ENCODE measurements around the gene RASSF1.

RASSF1 gene

GRCh38 chr3:50365842-50366220 lies 25.2 kb upstream of the RASSF1 start:
- DNase-seq (ENCODE audit: low read depth in 3 of 3), result no peak

GRCh38 chr3:50365080-50365841 lies 24.6 kb upstream of the RASSF1 start:
- DNase-seq (ENCODE audit: low read depth in 3 of 3), result peak; percentile 87 to 91 (median 89)

DNA sequence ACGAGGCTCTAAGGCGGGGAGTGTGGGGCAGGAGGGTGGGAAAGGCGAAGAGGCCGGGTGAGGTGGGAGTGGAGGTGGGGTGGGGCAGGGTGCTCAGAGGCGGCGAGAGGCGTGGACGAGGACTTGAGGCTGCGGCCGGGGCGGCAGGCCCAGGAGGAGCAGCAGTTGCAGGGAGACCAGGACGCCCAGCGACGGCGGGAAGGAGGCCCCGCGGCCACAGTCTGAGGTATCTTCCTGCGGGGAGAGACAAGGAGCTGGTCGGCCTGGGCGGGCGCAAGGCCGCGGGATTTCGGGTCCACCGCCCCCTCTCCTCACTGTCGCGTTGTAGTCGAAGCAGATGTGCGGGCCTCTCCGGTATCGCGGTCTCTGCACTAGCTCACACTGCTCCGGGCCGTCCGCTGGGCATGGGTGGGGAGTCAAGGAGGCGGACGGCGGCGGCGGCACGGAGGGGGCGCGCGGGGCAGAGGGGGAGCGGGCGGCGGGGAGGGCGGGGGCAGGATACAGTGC lies 24.0 kb upstream of the RASSF1 start:
- DNase-seq (ENCODE audit: low read depth in 3 of 3), result no peak

GRCh38 chr3:50359760-50360110 lies 19.1 kb upstream of the RASSF1 start:
- no peak for DNase-seq (ENCODE audit: low read depth in 3 of 3)

GRCh38 chr3:50358911-50359759 lies 18.5 kb upstream of the RASSF1 start, which contains the start of gene TMEM115:
TSS of gene TMEM115 (minus strand) at chr3:50359521. CDS start at chr3:50359063, 458 bp downstream.
- DNase-seq (ENCODE audit: low read depth in 3 of 3), result peak; percentile 74 to 93 (median 91)

DNA sequence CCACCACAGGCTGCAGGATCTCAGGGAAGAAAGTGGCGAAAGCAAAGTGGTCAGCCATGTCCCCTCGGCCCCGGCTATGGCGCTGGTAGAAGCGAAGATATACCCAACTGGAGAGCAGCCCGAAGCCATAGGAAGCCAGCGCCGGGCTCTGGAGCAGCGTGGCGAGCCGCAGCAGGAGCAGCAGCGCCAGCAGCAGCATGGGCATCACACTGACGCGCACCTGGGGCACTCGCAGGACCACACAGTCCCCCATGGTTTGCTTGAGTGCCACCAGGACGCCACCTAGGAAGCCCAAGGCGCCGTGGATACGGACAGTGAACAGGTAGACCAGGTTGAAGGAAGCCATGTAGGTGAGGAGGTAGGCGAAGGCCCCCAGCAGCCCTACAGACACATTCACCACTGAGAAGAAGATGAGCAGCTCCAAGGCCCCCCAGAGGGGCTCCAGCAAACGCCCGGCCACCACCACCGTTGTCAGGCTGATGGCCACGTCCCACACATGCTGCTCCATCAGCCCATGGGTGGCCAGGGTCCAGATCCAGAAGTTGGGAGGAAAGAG lies 17.8 kb upstream of the RASSF1 start:
- DNase-seq (ENCODE audit: low read depth in 3 of 3), result no peak

GRCh38 chr3:50357481-50357880 lies 16.8 kb upstream of the RASSF1 start:
- no peak for DNase-seq (ENCODE audit: low read depth in 3 of 3)

DNA sequence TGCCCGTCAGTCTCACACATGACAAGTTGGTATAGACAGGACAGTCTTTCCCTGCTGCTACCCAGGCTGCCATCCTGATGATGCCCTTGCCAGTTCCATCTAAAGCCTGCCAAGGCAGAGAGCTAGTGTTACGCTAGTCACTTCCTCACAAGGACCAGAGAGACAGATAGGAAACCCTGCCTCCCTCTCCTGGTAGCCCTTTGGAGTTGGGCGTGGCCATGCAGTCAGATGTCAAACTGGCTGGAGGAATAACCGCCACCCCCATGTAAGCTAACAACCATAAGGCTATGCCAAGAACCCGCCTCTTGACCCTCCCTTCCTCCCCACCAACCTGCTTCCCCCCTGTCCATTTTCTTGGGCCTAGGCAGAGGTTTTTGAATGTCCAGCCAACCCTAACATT lies 15.9 kb upstream of the RASSF1 start:
- no peak for DNase-seq (ENCODE audit: low read depth in 3 of 3)

DNA sequence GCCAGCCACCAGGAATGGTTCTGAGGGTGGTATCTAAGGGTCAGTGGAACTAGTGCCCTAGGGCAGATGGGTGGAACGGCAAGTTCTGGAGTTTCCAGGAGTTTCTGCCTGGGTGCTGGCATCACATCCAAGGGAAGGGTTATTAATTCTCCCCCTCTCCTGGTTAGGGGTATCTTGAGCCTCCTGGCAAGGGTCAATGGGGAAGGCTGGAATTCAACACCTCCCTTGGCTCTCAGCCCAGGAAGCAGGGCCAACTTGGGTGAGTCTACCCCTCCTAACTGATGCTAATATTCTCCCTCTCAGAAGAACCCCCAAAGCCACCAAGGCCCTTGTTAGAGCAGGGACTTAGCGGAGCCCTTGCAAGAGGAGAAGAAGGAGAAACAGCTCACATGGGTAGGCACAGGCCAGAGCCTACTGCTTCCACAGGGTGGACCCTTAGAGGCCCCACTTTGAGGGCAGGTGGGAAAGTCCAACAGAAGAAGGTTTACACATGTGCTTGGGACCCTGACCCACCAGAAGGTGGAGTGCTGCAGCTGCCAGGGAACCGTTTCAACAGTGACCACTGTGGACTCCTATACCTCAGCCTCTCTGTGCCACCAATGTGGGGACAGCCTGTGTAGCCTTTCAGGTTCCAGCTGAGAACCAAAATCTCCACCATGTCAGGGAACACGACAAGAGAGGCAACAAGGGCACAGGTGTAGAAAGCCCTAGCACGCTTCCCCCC lies 15.4 kb upstream of the RASSF1 start:
- DNase-seq (ENCODE audit: low read depth in 3 of 3), result no peak

DNA sequence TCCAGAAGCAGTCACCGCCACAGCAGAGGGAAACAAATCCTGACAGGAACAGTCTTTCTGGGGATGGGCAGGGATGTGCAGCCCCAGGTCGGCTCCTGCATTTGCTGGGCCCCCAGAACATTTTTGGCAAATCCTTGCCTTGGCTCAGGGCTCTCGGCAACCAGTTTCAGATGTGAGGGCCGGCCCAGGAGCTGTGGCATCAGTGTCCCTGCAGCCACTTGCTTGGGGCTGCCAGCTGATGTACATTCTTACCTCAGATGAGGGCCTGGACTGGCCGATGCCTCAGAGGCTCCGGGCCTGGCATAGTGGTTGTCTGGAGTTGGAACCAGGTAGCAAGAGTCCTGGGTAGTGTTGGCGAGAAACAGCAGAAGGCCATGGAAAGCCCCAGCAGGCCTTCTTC lies 14.2 kb upstream of the RASSF1 start:
- no peak for DNase-seq (ENCODE audit: low read depth in 3 of 3)

DNA sequence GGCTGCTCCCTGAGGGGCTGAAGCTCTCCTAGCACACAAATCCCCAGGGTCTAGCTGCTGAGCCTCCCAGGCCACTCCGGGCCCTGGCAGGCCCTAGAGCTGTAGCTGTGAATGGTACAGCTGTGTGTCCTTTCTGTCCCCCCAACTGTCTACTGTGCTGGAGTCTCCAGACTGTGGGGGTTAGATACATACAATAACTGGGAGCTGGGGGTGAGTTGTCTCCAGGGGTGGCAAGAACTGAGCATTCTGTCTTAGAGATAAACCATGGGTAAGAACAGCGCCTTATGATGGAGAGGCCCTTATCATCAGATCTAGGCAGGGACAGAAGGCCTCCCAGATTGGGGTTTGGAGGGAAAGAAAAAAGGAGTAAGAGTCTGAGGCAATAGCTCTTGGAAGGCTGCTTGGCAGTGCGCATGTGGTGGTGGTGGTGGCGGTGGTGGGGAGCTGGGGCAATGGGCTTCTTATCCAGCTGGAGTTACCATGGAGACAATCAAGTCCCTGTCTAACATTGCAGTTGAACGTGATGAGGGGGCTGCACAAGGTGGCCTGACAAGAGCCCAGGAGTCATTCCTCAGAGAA lies 13.6 kb upstream of the RASSF1 start:
- DNase-seq (ENCODE audit: low read depth in 3 of 3), result no peak

GRCh38 chr3:50353245-50354004 lies 12.8 kb upstream of the RASSF1 start:
- no peak for DNase-seq (ENCODE audit: low read depth in 3 of 3)

GRCh38 chr3:50352781-50353180 lies 12.1 kb upstream of the RASSF1 start:
- DNase-seq (ENCODE audit: low read depth in 3 of 3), result no peak

- no peak for DNase-seq (ENCODE audit: low read depth in 3 of 3)
Measured at GRCh38 chr3:50351323-50351697, 10.7 kb upstream of the RASSF1 start.

DNA sequence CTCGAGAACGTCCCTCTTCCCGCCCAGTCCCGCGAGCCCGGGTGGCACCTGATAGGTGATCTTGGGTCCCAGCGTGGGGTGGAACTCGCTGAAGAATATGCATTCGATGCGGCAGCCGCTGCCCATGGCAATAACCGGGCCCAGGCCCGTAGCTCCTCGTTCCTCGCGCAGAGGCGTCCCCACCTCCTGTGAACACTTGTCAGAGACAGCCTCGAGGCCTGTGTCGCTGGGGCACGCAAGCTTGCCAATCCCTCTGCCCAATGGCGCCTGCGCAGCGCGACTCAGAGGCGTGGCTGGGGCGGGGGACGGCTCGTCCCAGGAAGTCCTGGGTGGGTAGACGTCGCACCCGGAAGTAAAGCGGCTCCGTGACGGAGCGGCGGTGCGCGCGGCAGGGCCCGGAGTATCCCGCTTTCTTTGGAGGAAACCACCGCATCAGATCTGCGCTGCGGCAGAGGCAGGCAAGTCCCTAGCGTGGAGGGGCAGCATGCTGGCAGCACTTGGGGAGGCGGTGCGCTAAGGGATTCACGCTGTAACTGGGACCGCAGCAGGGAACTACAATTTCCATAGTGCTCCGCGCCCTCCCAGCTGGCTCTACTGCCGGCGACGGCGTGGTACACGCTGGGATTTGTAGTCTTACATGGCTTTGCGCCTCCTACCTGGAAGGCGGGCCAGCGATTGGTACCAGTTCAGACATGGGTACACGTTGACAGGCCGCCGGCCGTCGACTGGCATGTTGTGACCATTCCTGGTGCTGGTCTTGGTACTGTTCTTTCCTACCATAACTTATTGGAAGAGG lies 10.1 kb upstream of the RASSF1 start, which contains the start of the genes CYB561D2 and NPRL2:
CYB561D2 (plus strand) TSS at position 336 of the 796 bp plus-strand sequence. CDS start 572 bp downstream, outside the sequence.
NPRL2 (minus strand) TSS at position 249 of the 796 bp plus-strand sequence; CDS start at position 126, 123 bp downstream.
- DNase-seq (ENCODE audit: low read depth in 3 of 3), result peak; percentile 98 to 99 (median 99)

- no peak for DNase-seq (ENCODE audit: low read depth in 3 of 3)
Measured at GRCh38 chr3:50350213-50350526, 9.5 kb upstream of the RASSF1 start.

DNA sequence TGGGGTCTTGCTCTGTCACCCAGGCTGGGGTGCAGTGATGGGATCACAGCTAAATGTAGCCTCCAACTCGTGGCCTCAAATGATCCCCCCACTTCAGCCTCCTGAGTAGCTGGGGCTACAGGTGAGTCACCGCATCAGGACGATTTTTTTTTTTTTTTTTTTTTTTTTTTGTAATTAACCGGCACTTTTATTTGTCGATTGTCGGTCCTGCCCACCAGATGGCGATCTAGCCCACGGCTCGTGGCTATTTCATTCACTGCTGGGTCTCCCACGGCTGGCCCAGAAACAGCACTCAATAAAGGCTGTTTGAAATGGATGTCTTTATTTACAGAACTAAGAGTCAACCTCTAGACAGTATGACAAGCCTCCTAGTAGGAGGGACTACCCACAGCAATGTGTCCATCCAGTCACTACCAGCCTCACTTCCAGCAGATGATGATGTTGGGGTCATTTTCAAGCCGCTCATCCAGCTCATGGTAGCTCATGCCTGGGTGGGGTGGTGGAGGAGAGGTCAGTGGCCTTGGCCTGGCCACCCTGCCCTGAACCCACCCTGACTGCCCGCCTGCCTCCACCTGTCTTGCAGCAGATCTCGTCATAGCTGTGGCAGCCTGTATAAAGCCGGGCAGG lies 6.7 kb upstream of the RASSF1 start:
- peak in 2 of 3 experiments; percentile 64 to 66 for DNase-seq (ENCODE audit: low read depth in 3 of 3)

DNA sequence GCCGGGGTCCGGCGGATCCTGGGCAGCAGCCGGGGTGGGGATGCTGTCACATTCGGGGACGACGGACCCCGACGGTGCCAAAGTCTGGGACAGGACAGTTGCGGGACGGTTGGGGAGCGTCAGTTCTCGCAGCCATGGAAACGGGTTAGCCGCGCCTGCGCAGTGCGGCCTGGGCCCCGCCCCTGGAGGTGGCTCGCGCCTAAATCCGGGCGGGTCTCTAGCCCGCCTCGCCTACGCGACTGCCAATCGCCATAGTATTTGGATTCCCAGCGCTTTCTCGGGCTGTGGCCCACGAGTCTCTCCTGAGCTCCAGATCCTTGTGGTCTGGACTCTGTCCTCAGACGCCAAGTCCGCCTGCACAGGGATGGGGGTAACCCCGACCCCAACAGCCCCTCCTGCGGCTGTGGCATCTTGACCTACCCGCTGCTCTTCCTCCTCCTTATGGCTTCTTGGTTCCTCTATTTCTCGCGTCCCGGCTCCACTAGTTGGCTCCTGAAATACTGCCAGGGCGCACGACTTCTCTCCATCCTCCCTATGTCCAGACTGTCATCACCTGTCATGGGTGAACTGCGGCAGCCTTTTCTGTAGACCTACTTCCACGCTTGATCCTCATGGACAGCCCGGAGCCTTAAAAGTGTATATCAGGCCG lies 5.1 kb upstream of the RASSF1 start, which contains the start of gene ZMYND10:
ZMYND10 (minus strand) TSS at position 147 of the 649 bp plus-strand sequence. CDS start 153 bp downstream, outside the sequence.
- peak; percentile 50 to 55 (median 54) for DNase-seq (ENCODE audit: low read depth in 3 of 3)

GRCh38 chr3:50345008-50345407 lies 4.4 kb upstream of the RASSF1 start:
- no peak for DNase-seq (ENCODE audit: low read depth in 3 of 3)
